Glutamatergic neuron (in vitro differentiated cells): ENCODE results near the gene USP36. TPM values are rescaled to one million over a fixed set of nuclear protein-coding genes. Genes with fewer than 3 reads are reported as not detected.

ENCODE experiments used
- DNase-seq: peaks from one replicate; pipeline ENCODE4 v3.0.0; 2022
- H3K27ac Mint-ChIP-seq: one replicate; pipeline ENCODE4 v1.8.0; 2020; ENCODE audit warnings: mild to moderate bottlenecking, mixed read lengths, inconsistent platforms; ENCODE audit not compliant: unreplicated experiment
- H3K27me3 Mint-ChIP-seq: one replicate; pipeline ENCODE4 v1.8.0; 2020; ENCODE audit warnings: mild to moderate bottlenecking, moderate library complexity, mixed read lengths, inconsistent platforms; ENCODE audit not compliant: unreplicated experiment
- H3K36me3 Mint-ChIP-seq: one replicate; pipeline ENCODE4 v1.8.0; 2020; ENCODE audit warnings: mild to moderate bottlenecking, mixed read lengths, inconsistent platforms; ENCODE audit not compliant: unreplicated experiment
- H3K4me1 Mint-ChIP-seq: one replicate; pipeline ENCODE4 v1.8.0; 2020; ENCODE audit warnings: mild to moderate bottlenecking, low read depth, mixed read lengths, inconsistent platforms; ENCODE audit not compliant: unreplicated experiment
- H3K4me3 Mint-ChIP-seq: one replicate; pipeline ENCODE4 v1.8.0; 2020; ENCODE audit warnings: mild to moderate bottlenecking, mixed read lengths, inconsistent platforms; ENCODE audit not compliant: unreplicated experiment
- H3K9me3 Mint-ChIP-seq: one replicate; pipeline ENCODE4 v1.8.0; 2020; ENCODE audit warnings: mild to moderate bottlenecking, moderate library complexity, mixed read lengths, inconsistent platforms; ENCODE audit not compliant: unreplicated experiment
- CTCF ChIP-seq: fragments of 200-600 bp; sonication (generic); IDR thresholded peaks from one replicate; pipeline ENCODE4 v1.5.0; 2021; ENCODE audit not compliant: partially characterized antibody, unreplicated experiment
- total RNA-seq: library from RNA; stranded (reverse); fragmentation: NEBNext Ultra II Directional; extraction: Animal tissue kit (Norgen Biotek cat#: 25700); gene quantifications from one replicate; pipeline ENCODE4 v1.2.1, GENCODE V29; 2021; ENCODE audit not compliant: unreplicated experiment

USP36 gene
- total RNA-seq, 1 donor from 2014 or later, result 45.3 TPM

DNA sequence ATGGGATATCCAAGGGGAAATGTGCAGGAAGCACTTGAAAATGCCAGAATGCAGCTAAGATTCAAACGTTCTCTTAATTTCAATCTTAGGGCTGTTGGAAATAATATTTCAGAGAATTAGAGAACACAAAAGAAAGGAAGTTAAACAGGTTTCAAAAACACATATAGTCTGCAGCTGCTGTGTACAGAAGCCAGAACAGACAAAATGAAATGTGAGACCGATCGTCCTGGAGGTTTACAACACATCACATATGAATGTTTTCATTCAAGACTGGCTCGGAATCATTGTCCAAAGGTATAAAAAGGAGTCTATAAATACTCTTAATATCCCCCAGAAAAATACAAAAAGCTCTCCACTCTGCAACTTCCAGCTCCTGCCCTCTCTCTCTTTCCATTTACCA lies 72.8 kb downstream of the USP36 start:
- H3K36me3 Mint-ChIP-seq, result no peaks in the 10 kb centered on the region
- no peak for DNase-seq
- TF ChIP-seq CTCF, result no peak
- H3K9me3 Mint-ChIP-seq, result no peaks in the 10 kb centered on the region
- peaks cover 1% of the 10 kb centered on the region for H3K27me3 Mint-ChIP-seq
- no peak overlapping the region for H3K27ac Mint-ChIP-seq
- H3K4me1 Mint-ChIP-seq, result peaks cover 5% of the 10 kb centered on the region
- H3K4me3 Mint-ChIP-seq, result no peak overlapping the region

DNA sequence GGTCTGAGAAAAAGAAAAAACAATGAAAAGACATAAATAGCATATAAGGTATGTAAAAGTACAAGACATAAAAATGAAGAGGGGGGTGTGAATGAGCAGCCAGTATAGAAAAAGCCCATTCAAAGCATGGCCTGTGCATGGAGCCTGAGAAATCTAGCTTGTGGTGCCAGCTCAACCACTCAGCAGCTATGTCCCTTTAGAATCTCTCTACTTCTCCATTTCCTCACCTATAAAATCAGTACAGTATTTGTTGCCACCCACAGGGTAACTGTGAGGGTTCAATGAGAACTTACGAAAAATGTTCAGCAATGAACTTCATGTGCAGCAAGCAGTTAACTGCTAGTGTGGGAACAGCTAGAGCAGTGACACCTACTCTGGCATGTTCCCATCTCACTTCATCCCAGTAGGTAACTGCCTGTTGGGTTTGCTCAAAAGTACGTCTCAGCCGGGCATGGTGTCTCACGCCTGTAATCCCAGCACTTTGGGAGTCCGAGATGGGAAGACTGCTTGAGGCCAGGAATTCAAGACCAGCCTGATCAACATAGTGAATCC lies 73.8 kb downstream of the USP36 start:
- Mint-ChIP-seq H3K36me3 (no peaks in the 10 kb centered on the region), H3K27ac (no peak overlapping the region), H3K27me3 (peaks cover 1% of the 10 kb centered on the region), H3K4me1 (peaks cover 5% of the 10 kb centered on the region), H3K9me3 (no peaks in the 10 kb centered on the region), H3K4me3 (no peak overlapping the region)
- no peak for TF ChIP-seq CTCF
- no peak for DNase-seq

- H3K27ac Mint-ChIP-seq, result no peak overlapping the region
- DNase-seq, result no peak
- H3K27me3 Mint-ChIP-seq, result peaks cover 1% of the 10 kb centered on the region
- peaks cover 5% of the 10 kb centered on the region for H3K4me1 Mint-ChIP-seq
- no peaks in the 10 kb centered on the region for H3K36me3 Mint-ChIP-seq
- TF ChIP-seq CTCF, result no peak
- no peaks in the 10 kb centered on the region for H3K9me3 Mint-ChIP-seq
- no peak overlapping the region for H3K4me3 Mint-ChIP-seq
Observed at GRCh38 chr17:78766225-78766624, 74.4 kb downstream of the USP36 start.

- TF ChIP-seq CTCF, result no peak
- peaks cover 1% of the 10 kb centered on the region for H3K27me3 Mint-ChIP-seq
- H3K4me1 Mint-ChIP-seq, result peaks cover 5% of the 10 kb centered on the region
- H3K27ac Mint-ChIP-seq, result no peak overlapping the region
- no peaks in the 10 kb centered on the region for H3K9me3 Mint-ChIP-seq
- DNase-seq, result no peak
- H3K4me3 Mint-ChIP-seq, result no peak overlapping the region
- no peaks in the 10 kb centered on the region for H3K36me3 Mint-ChIP-seq
Observed at GRCh38 chr17:78765821-78766220, 74.8 kb downstream of the USP36 start.

GRCh38 chr17:78764871-78765270 lies 75.7 kb downstream of the USP36 start:
- DNase-seq, result no peak
- TF ChIP-seq CTCF, result no peak
- Mint-ChIP-seq H3K4me1 (peaks cover 6% of the 10 kb centered on the region), H3K36me3 (no peaks in the 10 kb centered on the region), H3K4me3 (no peak overlapping the region), H3K27ac (no peak overlapping the region), H3K27me3 (peaks cover 1% of the 10 kb centered on the region), H3K9me3 (no peaks in the 10 kb centered on the region)
